C1 segment of cervical spinal cord (tissue), 14 donors: Measurements from ENCODE around the gene SNIP1.
A peak's percentile ranks its signal among the peaks of the same experiment; 100 is the strongest.
"Not testable (repeated sequence)": the region's sequence is repeated elsewhere in the genome, so short reads cannot be mapped to it uniquely, and the experiment has no call there.

Experiments used
- DNase-seq, 14 donors: peaks; one replicate each; lab custom pipeline; 2025; lab: John Stamatoyannopoulos, UW

Gene SNIP1

DNA sequence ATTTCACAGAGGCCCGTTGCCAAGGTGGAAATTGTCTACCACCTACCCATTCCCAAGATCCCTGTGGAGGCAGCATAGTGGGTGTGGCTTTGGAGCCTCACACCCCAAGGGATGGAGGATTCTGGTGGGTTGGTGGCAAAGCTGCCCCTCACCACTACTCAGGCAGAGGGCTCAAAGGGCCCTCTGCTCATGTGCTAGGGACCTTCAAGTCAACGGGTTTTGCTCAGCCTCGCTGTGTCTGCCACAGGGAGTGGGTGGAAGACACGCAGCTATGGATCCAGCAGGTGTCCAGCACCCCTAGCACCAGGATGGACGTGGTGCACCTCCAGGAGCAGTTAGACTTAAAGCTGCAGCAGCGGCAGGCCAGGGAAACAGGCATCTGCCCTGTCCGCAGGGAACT lies 5.0 kb upstream of the SNIP1 start:
- DNase-seq: no peak

DNA sequence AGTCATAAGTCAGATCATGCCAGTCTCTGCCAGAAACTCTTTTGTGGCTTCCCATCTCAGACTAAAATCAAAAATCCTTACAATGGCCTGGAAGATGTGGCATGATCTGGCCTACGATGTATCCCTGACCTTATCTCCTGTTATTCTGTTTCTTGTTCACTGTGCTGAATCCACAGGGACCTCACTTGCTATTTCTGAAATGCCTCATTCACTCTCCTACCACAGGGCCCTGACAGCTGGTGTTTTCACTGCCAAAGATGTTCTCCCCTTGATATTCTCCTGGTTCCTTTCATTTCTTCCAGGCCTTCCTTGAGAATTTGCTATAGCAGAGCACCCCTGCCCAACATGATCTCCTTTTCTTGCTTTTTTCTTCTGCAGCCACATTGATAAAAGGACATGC lies 4.3 kb upstream of the SNIP1 start:
- no peak for DNase-seq

DNA sequence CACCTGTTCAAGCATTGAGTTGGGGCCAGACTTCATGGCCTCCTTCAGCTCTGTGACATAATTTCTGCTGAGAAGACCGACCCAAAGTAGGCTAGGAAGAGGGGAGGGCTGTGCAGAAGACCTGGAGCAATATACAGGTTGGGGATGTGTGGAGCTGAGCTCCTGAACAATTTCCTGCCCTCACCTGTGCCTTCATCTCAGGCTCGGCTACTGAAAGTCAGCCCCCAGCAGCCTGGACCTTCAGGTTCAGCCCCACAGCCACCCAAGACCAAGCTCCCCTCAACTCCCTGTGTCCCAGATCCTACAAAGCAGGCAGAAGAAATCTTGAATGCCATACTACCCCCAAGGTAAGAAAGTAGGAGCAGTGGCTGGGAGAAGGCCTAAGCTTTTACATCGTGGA lies 3.3 kb upstream of the SNIP1 start:
- no peak for DNase-seq

DNA sequence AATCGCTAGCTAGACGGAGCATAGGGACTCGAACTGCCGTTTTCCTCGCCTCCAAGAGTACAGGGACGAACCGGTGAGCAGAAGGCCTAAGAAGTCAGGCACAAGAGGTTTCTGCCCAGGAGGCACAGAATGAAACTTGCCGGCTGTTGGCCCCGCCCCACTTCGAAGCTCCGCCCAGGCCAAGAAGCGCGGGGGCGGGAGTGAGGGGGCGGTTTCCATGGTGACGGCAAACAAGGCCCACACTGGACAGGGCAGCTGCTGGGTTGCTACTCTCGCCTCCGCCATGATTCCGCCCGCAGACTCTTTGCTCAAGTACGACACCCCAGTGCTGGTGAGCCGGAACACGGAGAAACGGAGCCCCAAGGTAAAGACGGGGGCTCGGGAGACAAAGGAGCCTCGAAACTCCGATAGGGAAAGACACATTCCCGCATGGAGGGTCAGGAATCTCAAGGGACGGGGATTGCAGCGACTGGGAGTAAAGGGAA lies 2.7 kb upstream of the SNIP1 start, which contains the start of gene DNALI1:
Gene DNALI1 (plus strand): TSS at position 229 of the 485 bp plus-strand sequence. CDS start 55 bp downstream, at position 284.
- peak in 13 of 14 donors; percentile 24 to 86 (median 54) for DNase-seq

DNA sequence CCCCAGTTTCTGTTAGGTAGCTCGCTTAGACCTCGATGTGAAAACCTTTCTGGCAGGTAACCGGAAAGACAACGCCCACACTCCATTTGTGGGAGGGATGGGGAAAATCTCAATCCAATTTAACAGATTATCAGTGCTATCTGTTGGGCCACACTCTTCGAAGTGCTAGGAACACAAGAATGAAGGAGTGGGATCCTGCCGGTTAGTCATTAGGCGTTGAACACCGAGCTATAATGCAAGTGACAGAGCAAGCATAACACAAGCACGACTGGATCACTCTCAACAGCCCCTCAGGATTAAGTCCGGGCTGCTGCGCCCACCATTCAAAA lies 531 bp downstream of the SNIP1 start:
- DNase-seq: no peak

DNA sequence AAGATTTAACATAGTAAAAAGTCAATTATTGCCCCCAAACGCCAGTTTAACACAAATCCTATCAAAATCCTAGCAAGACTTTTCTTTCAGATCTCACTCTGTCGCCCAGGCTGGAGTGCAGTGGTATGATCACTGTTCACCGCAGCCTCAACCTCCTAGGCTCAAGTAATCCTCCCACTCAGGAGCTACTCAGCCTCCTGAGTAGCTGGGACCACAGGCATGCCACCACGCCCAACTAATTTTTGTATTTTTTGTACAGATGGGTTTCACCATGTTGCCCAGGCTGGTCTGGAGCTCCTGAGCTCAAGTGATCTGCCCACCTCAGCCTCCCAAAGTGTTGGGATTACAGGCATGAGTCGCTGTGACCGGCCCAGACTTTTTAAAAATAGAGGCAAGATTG lies 4.8 kb downstream of the SNIP1 start:
- no peak for DNase-seq

DNA sequence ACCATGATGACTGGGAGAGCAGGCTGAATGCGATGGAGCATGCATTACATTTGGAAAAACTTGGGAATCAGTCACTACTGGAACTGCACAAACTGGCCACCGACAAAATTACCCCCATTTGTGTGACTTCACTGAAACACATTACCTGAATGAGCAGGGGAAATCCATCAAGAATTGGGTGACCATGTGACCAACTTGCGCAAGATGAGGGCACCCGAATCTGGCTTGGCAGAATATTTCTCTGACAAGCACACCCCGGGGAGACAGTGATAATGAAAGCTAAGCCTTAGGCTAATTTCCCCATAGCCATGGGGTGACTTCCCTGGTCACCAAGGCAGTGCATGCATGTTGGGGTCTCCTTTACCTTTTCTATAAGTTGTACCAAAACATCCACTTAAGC lies 9.1 kb downstream of the SNIP1 start:
- no peak for DNase-seq

DNA sequence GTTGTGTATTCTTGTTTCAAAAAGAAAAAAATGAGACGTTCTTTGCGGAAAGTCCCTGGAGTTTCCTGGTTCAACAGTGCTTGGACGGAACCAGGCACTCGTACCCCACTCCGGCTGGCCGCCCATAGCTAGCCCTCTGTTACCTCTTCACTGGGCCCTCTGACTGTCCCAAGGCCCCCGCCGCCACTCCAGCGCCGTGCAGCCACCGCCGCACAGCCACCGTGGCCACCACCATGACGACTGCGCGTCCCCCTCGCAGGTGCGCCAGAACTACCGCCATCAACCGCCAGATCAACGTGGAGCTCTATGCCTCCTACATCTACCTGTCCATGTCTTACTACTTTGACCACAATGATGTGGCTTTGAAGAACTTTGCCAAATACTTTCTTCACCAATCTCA lies 9.6 kb downstream of the SNIP1 start:
- no peak for DNase-seq

DNA sequence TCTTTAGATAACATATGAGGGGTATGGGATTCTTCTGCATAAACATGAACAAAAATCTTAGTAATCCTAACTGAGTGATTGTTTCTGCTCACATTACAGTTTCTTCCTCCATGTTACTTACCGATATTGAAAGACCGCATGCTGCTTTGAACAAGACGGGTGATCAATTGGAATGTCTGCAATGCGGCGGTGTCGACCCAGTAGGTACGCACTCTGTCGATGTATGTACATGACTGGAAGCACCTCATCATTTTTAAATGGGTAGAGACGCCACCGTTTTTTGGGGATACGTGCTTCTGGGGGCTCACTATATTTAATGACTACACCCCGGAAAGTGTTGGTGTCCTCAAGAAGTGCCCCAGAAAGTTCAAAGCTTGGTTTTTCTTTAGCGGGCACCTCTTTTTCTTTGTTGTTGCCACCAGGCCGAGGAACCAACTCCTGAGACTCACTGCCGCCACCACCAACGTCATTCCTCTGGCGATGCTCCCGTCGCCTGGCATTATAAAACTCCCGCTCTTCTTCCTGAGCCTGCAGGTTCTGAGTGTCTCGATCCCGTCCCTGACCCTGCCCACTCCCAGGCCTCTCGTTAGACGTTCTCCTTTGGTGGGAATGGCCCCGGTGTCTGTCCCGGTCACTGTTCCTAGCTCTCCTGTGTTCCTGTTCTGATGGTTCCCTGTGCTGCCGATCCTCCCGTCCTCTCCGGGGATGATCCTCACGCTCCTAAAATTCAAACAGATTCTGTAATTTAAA lies 13.9 kb downstream of the SNIP1 start:
- DNase-seq: no peak

DNA sequence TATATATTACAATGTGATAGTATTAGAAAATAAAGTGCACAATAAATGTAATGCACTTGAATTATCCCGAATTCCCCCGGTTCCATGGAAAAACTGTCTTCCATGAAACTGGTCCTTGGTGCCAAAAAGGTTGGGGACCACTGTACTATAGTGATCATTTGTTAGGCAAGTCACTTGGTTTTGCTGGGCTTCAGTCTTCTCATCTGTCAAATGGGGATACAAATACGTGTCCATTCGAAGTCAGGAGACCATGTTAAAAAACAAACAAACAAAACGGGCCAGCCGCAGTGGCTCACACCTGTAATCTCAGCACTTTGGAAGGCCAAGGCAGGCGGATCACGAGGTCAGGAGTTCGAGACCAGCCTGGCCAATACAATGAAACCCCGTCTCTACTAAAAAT lies 14.9 kb downstream of the SNIP1 start:
- not testable (repeated sequence) for DNase-seq

DNA sequence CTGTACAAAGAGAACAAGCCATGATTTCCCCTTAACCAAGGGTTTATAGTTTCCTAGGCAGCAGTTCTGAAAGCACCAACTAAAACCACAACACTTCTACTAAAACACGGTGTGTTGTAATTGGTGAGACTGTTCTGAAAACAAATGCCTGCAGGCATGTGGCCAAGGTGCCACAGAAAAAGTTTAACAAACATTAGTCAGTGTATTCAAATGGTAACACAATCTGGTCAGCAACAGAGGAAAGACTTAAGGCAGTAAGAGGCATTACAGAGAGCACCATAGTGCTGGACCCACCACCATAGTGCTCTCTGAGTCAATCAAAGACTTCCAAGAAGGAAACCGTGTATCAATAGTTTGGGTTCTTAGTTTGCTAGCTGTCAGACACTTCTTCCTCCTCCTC lies 16.7 kb downstream of the SNIP1 start:
- no peak for DNase-seq

DNA sequence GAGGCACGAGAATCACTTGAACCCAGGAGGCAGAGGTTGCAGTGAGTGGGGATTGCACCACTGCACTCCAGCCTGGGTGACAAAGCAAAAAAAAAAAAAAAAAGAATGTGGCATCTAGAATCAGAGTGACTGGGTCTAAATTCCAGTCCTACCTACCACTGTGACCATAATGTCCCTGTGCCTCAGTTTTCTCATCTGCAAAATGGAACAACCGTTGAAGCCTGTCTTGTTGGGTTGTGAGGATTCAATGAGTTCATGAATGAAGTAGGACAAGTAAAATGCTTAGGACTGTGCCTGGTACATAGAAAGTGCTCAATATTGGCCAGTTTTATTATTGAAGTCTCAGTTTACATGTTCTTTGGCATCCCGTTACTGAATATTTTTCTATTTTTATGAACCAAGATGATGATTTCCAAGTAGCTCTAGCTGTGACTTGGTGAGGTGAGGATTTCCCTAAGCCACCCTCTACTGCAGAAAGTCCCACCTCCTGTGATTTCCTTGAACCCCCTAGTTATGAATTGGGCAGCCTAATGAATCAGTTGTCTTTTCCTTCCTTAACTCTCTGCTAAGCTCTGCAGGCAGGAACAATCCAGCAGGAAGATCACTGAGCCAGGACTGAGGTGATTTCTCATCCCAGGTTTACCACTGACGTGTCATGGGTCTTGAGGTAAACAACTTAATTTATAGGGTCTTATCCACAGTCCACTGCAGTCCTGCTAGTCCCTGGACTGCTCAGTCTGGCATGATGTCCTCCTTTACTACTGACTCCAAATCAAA lies 20.6 kb downstream of the SNIP1 start:
- no peak for DNase-seq

DNA sequence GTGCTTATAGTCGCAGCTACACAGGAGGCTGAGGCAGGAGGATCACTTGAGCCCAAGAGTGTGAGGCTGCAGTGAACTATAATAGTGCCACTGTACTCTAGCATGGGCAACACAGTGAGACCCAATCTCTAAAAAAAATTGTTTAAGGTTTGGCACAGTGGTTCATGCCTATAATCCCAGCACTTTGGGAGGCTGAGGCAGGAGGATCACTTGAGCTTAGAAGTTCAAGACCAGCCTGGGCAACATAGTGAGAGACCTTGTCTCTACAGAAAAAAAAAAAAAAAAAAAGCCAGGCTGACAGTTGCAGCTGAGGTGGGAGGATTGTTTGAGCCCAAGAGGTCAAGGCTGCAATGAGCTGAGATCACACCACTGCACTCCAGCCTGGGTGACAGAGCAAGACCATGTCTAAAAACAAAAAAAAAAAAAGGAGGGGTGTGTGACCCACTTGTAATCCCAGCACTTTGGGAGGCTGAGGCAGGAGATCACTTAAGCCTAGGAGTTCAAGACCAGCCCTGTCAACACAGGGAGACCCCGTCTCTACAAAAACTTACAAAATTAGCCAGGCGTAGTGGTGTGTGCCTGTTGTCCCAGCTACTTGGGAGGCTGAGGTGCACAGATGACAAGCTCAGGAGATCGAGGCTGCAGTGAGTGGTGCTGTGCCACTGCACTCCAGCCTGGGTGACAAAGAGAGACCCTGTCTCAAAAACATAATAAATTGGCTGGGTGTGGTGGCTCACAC lies 21.5 kb downstream of the SNIP1 start:
- DNase-seq: not testable (repeated sequence)

DNA sequence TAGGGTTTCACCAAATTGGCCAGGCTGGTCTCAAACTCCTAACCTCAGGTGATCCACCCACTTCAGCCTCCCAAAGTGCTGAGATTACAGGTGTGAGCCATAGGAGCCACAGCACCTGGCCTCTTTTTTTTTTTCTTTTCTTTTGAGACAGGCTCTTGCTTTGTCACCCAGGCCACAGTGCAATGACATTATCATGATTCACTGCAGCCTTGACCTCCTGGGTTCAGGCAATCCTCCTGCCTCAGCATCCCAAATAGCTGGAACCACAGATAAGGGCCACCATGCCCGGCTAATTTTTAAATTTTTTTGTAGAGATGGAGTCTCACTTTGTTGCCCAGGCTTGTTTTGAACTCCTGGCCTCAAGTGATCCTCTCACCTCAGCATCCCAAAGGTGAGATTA lies 24.2 kb downstream of the SNIP1 start:
- DNase-seq: not testable (repeated sequence)

DNA sequence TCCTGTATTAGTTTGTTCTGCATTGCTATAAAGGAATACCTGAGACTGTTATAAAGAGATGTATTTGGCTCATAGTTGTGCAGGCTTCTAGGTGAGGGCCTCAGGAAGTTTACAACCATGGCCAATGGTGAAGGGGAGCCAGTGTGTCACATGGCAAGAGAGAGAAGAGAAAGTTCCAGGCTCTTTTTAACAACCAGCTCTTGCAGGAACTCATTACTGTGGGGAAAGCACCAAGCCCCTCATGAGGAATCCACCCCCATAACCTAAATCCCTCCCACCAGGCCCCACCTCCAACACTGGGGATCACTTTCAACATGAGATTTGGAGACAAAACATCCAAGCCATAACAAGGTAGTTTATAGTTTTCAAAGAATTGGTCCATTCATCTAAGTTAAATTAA lies 34.5 kb downstream of the SNIP1 start:
- DNase-seq: no peak

DNA sequence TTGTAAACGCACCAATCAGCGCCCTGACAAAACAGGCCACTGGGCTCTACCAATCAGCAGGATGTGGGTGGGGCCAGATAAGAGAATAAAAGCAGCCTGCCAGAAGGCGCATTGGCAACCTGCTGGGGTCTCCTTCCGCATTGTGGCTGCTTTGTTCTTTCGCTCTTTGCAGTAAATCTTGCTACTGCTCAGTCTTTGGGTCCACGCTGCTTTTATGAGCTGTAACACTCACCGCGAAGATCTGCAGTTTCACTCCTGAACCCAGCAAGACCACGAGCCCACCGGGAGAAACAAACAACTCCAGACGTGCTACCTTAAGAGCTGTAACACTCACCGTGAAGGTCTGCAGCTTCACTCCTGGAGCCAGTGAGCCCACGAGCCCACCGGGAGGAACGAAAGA lies 35.2 kb downstream of the SNIP1 start:
- not testable (repeated sequence) for DNase-seq

DNA sequence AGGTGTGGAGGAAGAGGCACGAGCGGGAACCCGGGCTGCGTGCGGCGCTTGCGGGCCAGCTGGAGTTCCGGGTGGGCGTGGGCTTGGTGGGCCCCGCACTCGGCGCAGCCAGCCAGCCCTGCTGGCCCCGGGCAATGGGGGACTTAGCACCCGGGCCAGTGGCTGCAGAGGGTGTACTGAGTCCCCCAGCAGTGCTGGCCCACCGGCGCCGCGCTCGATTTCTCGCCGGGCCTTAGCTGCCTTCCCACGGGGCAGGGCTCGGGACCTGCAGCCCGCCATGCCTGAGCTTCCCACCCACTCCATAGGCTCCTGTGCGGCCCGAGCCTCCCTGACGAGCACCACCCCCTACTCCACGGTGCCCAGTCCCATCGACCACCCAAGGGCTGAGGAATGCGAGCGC lies 35.9 kb downstream of the SNIP1 start:
- not testable (repeated sequence) for DNase-seq

DNA sequence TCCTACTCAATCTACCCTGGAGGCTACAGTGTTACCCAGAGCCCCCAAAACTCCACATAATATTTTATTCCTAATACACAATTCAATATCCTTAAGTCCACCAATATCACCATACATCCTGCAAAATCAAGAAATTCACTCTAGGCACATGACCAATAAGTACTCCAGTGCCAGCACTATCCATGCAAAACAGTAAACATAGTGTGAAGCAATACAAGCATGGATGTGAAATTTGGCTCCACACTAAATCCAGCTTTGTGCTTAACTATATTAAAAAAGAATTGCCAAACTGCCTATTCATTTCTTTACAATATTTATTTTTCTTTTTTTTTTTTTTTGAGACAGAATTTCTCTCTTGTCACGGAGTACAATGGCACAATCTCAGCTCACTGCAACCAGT lies 36.5 kb downstream of the SNIP1 start:
- no peak for DNase-seq

DNA sequence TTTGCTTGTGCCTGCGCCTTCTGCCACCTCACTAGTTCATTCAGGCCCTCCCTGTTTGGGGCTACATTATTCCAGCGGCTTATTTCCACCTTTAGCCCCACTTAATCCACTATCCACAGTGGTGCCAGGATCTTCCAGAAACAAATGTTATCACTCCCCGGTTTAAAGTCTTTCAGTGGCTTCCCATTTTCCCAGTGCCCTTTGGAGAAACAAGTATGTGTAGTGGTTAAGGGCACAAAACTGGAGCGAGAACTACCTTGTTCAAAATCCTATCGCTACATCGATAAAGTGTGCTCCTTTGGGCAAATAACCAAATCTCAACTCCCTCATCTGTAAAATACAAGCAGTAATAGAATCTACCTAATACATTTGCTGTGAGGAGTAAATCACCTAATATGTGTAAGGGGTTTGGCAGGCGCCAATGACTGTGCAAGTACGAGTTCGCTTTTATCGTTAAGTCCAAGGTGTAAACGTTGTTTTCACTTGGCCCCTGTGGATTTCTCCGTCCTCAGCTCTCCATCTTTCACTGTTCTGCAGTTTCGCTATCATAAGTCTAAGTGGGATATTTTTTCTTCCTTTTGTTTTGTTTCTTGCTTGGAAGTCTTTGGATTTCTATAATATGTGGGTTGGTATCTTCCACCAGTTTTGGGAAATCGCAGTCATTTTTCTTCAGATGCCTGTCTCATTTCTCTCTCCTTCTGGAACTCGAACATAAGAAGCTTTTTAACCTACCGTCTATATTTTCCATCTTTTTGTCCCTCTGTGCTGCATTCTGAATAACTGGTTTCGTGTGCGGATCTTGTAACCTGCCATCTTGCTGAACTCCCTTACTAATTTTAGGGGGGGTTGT lies 38.7 kb downstream of the SNIP1 start:
- no peak for DNase-seq

DNA sequence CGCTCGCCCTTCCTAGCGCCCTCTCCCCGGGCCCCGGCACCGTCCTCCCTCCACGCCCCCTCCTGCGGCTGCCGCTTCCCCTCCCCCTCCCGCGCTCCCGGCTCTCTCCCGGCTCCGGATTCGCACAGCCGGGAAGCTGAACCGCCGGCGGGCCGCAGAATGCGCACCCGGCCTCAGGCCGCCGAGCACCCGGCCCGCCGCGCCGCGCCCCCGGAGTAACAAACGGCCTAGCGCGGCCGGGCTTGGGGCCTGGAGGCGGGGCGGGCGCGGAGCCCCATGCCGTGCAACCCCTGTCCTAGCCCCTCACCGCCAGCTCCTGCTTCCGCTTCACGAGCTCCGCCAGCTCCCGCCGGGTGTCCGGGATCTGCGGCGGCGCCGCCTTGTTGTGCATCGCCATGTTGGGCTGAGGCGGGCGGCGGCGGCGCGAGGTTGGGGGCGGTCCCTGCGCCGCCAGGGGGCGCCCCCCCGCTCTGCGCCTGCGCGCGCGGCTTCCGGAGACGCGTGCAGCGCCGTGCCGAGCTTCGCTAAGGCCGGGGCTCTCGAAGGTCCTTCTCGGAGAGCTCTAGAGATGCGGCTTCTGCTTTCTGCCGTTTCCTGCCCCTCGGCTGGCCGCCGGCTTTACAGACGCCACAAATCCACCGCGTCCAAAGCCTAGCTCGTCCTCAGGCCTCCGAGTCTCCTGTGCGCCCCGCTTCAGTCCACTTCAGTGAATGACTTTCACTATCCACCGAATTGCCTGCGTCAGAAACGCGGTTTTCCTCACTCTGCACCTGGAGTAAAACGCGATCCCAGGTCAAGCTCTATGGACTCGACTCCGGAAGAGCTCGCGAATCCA lies 39.5 kb downstream of the SNIP1 start, which contains the start of gene MEAF6:
Gene MEAF6 (minus strand): TSS at position 417 of the 835 bp plus-strand sequence. CDS start 20 bp downstream, at position 397.
- DNase-seq: peak; percentile 21 to 89 (median 67)
